Stimulated activated CD4-positive, alpha-beta T cell treated with anti-CD3 and anti-CD28 coated beads, TNF-alpha, amount 100 ng/mL, for 48 hours (primary cell): Measurements from ENCODE around the gene TMEM235.

ENCODE experiments used
- DNase-seq, 3 donors: peaks; one replicate each; pipeline ENCODE4 v3.0.0-alpha.2; 2020; ENCODE audit warnings: low read depth in 3 of 3

Gene TMEM235

GRCh38 chr17:78272181-78272913 is 40.9 kb downstream of the TMEM235 start:
- peak in 2 of 3 donors; percentile 50 to 68 for DNase-seq

GRCh38 chr17:78272914-78273258 is 41.5 kb downstream of the TMEM235 start:
- no peak for DNase-seq

GRCh38 chr17:78273813-78274212 is 42.4 kb downstream of the TMEM235 start:
- DNase-seq, result no peak

GRCh38 chr17:78275355-78275754 is 43.9 kb downstream of the TMEM235 start:
- no peak for DNase-seq

GRCh38 chr17:78276098-78276887 is 44.9 kb downstream of the TMEM235 start:
- DNase-seq, result no peak

- no peak for DNase-seq
Observed at GRCh38 chr17:78278139-78278741, 46.8 kb downstream of the TMEM235 start.

GRCh38 chr17:78279360-78279990 is 48.0 kb downstream of the TMEM235 start:
- no peak for DNase-seq

- DNase-seq, result no peak
Observed at GRCh38 chr17:78281249-78281845, 49.9 kb downstream of the TMEM235 start.

- DNase-seq, result no peak
Observed at GRCh38 chr17:78284146-78284545, 52.7 kb downstream of the TMEM235 start.

- DNase-seq, result no peak
Observed at GRCh38 chr17:78289004-78289403, 57.6 kb downstream of the TMEM235 start.

- DNase-seq, result peak; percentile 53 to 68 (median 62)
Observed at GRCh38 chr17:78289802-78290363, 58.5 kb downstream of the TMEM235 start.
